IMR-90 (cell line): ENCODE data around the gene AHDC1. TPM values are rescaled to one million over a fixed set of nuclear protein-coding genes. Genes with fewer than 3 reads are reported as not detected.
A peak's percentile ranks its signal among the peaks of the same experiment; 100 is the strongest.

ENCODE experiments used
- ATAC-seq: fragments of 200-7000 bp; cut with Tn5 transposase; 2 replicates; pipeline ENCODE4 v1.9.1; 2020; ENCODE audit warnings: low read depth, mild to moderate bottlenecking, moderate library complexity
- BruUV-seq: library from RNA; stranded (reverse); fragments of 400-500 nt; replicated peaks from 2 replicates; lab custom pipeline; 2021; lab: Mats Ljungman, UMichigan
- CTCF ChIA-PET: fragments of 300-600 bp; formaldehyde crosslinking; extraction: SDS; loops from one replicate; lab custom pipeline; 2021; ENCODE audit warnings: antibody characterized with exemption; lab: Yijun Ruan, JAX
- POLR2A ChIA-PET: fragments of 300-600 bp; sonication (Branson Sonifier 250); formaldehyde crosslinking; loops from one replicate; lab custom pipeline; 2022; ENCODE audit warnings: antibody characterized with exemption; ENCODE audit not compliant: unreplicated experiment; lab: Charles Lee
- DNase-seq: peaks from one replicate; pipeline ENCODE4 v3.0.0; 2013
- H2AFZ ChIP-seq: replicated peaks from 2 replicates; pipeline ENCODE3; 2013; ENCODE audit warnings: low read length, mild to moderate bottlenecking; ENCODE audit not compliant: poor library complexity
- H2AK5ac ChIP-seq: 2 replicates; pipeline ENCODE4 v1.6.1; 2013; ENCODE audit warnings: low read depth, low read length, inconsistent platforms
- H2AK9ac ChIP-seq: replicated peaks from 2 replicates; pipeline ENCODE3; 2013; ENCODE audit warnings: mild to moderate bottlenecking, low read depth, low read length, moderate library complexity; ENCODE audit not compliant: poor library complexity
- H2BK120ac ChIP-seq: 2 replicates; pipeline ENCODE4 v1.6.1; 2013; ENCODE audit warnings: low read depth, low read length, inconsistent platforms
- H2BK15ac ChIP-seq: 3 replicates; pipeline ENCODE4 v1.6.1; 2013; ENCODE audit warnings: low read depth, low read length, inconsistent platforms
- H2BK20ac ChIP-seq: 2 replicates; pipeline ENCODE4 v1.6.1; 2013; ENCODE audit warnings: low read depth, mild to moderate bottlenecking, inconsistent platforms, low read length, moderate library complexity
- H2BK5ac ChIP-seq: 2 replicates; pipeline ENCODE4 v1.6.1; 2013; ENCODE audit warnings: mild to moderate bottlenecking, low read depth, low read length, inconsistent platforms; ENCODE audit not compliant: poor library complexity, severe bottlenecking
- H3K14ac ChIP-seq: replicated peaks from 2 replicates; pipeline ENCODE4 v1.6.1; 2013; ENCODE audit warnings: low read depth, low read length, inconsistent platforms
- H3K18ac ChIP-seq: 2 replicates; pipeline ENCODE4 v1.6.1; 2013; ENCODE audit warnings: low read depth, low read length, control low read depth
- H3K23ac ChIP-seq: 2 replicates; pipeline ENCODE4 v1.6.1; 2013; ENCODE audit warnings: low read depth, low read length, inconsistent platforms
- H3K27ac ChIP-seq: 2 replicates; pipeline ENCODE4 v1.5.1; 2013; ENCODE audit warnings: mild to moderate bottlenecking, control low read depth, low read length; ENCODE audit not compliant: insufficient read depth
- H3K27me3 ChIP-seq: 2 replicates; pipeline ENCODE4 v1.6.1; 2013; ENCODE audit warnings: low read length; ENCODE audit not compliant: control insufficient read depth, insufficient read depth
- H3K36me3 ChIP-seq: 2 replicates; pipeline ENCODE4 v1.6.1; 2013; ENCODE audit warnings: low read length, mixed read lengths; ENCODE audit not compliant: control insufficient read depth, insufficient read depth
- H3K4ac ChIP-seq: 2 replicates; pipeline ENCODE4 v1.6.1; 2013; ENCODE audit warnings: low read depth, low read length, inconsistent platforms
- H3K4me1 ChIP-seq: 2 replicates; pipeline ENCODE4 v1.6.1; 2013; ENCODE audit warnings: low read length, mixed read lengths; ENCODE audit not compliant: control insufficient read depth, insufficient read depth
- H3K4me2 ChIP-seq: 2 replicates; pipeline ENCODE4 v1.6.1; 2013; ENCODE audit warnings: low read depth, mild to moderate bottlenecking, control low read depth, low read length, moderate library complexity
- H3K4me3 ChIP-seq: 2 replicates; pipeline ENCODE4 v1.5.1; 2013; ENCODE audit warnings: low read depth, mild to moderate bottlenecking, control low read depth, low read length, moderate library complexity; ENCODE audit not compliant: insufficient read depth
- H3K56ac ChIP-seq: 2 replicates; pipeline ENCODE4 v1.6.1; 2013; ENCODE audit warnings: low read length, inconsistent platforms; ENCODE audit not compliant: insufficient read depth; ENCODE audit errors: extremely low read depth
- H3K79me1 ChIP-seq, 2 experiments: 2 replicates each; pipeline ENCODE4 v1.6.1; 2013; ENCODE audit warnings: low read length in 2 of 2, inconsistent platforms in 1 of 2, low read depth in 1 of 2
- H3K9ac ChIP-seq: 2 replicates; pipeline ENCODE4 v1.6.1; 2013; ENCODE audit warnings: low read depth, low read length, control low read depth
- H3K9me1 ChIP-seq: 2 replicates; pipeline ENCODE4 v1.6.1; 2013; ENCODE audit warnings: low read length, inconsistent platforms; ENCODE audit not compliant: insufficient read depth
- H3K9me3 ChIP-seq: 2 replicates; pipeline ENCODE4 v1.6.1; 2013; ENCODE audit warnings: low read length; ENCODE audit not compliant: control insufficient read depth, insufficient read depth
- H4K20me1 ChIP-seq: 2 replicates; pipeline ENCODE4 v1.6.1; 2013; ENCODE audit warnings: low read length, inconsistent platforms; ENCODE audit not compliant: insufficient read depth
- H4K5ac ChIP-seq: 2 replicates; pipeline ENCODE4 v1.6.1; 2013; ENCODE audit warnings: mild to moderate bottlenecking, low read depth, low read length, control low read depth
- H4K8ac ChIP-seq, 2 experiments: 2 replicates each; pipeline ENCODE4 v1.6.1; 2013; ENCODE audit warnings: low read depth in 2 of 2, low read length in 2 of 2, control low read depth in 1 of 2, inconsistent platforms in 1 of 2
- H4K91ac ChIP-seq: 2 replicates; pipeline ENCODE4 v1.6.1; 2013; ENCODE audit warnings: low read depth, low read length, inconsistent platforms; ENCODE audit not compliant: insufficient read depth
- CEBPB ChIP-seq: IDR thresholded peaks from 2 replicates; pipeline ENCODE4 v1.6.1; 2012; ENCODE audit warnings: low read depth, low read length, improper control_type of control experiment
- CTCF ChIP-seq: conservative IDR thresholded peaks from 2 replicates; pipeline ENCODE4 v1.5.1; 2012; ENCODE audit warnings: mild to moderate bottlenecking, low read depth, low read length, improper control_type of control experiment
- ELK1 ChIP-seq: fragments of 150-350 bp; IDR thresholded peaks from 2 replicates; pipeline ENCODE4 v1.6.1; 2016; ENCODE audit warnings: low read depth, mild to moderate bottlenecking, low read length, moderate library complexity, borderline replicate concordance
- FOS ChIP-seq: fragments of 150-350 bp; IDR thresholded peaks from 2 replicates; pipeline ENCODE4 v1.6.1; 2016; ENCODE audit warnings: low read depth, low read length
- RCOR1 ChIP-seq: IDR thresholded peaks from 2 replicates; pipeline ENCODE4 v1.6.1; 2012; ENCODE audit warnings: mild to moderate bottlenecking, low read length, improper control_type of control experiment; ENCODE audit not compliant: insufficient replicate concordance
- RFX5 ChIP-seq: IDR thresholded peaks from 2 replicates; pipeline ENCODE4 v1.8.0; 2012; ENCODE audit warnings: low read depth, mild to moderate bottlenecking, low read length, moderate library complexity
- SMC3 ChIP-seq: fragments of 150-350 bp; IDR thresholded peaks from 2 replicates; pipeline ENCODE4 v1.6.1; 2016; ENCODE audit warnings: low read depth, mild to moderate bottlenecking, antibody characterized with exemption, low read length, moderate library complexity
- USF2 ChIP-seq: fragments of 150-350 bp; IDR thresholded peaks from 2 replicates; pipeline ENCODE4 v1.6.1; 2017; ENCODE audit warnings: mild to moderate bottlenecking, antibody characterized with exemption, low read length, low read depth
- WGBS, 2 experiments: methylation state at CpG; one replicate each; pipeline versions ENCODE4 v1.1.5 to v1.1.7; 2013; ENCODE audit warnings: missing lambda C conversion rate in 2 of 2; ENCODE audit not compliant: insufficient read length in 1 of 2; ENCODE audit errors: extremely low coverage in 2 of 2; 5-methylcytosine and 5-hydroxymethylcytosine counted together
- dilution Hi-C: fragments of 300-500 bp; cut with HindIII; formaldehyde crosslinking; loops from one replicate; pipeline ENCODE4 v1.14.3; 2018; ENCODE audit warnings: low sequenced_read_pairs; ENCODE audit not compliant: unreplicated experiment
- in situ Hi-C: fragments of 300-500 bp; cut with MboI; formaldehyde crosslinking; loops from 3 replicates; pipeline ENCODE4 v1.14.3; 2019; ENCODE audit warnings: low sequenced_read_pairs, inconsistent platforms, mixed read lengths
- intact Hi-C: fragments of 100-400 bp; cut with micrococcal nuclease; formaldehyde crosslinking; loops from 2 replicates; pipeline ENCODE4 v1.10.0; 2022
- polyA plus RNA-seq, 3 experiments: library from polyadenylated mRNA; depleted of rRNA; stranded (reverse); fragments of >200 nt; gene quantifications; 2 replicates each; pipeline ENCODE4 v1.2.3, GENCODE V29; 2012; ENCODE audit warnings: low replicate concordance in 1 of 3
- total RNA-seq: library from RNA; depleted of rRNA; stranded (reverse); fragments of >200 nt; gene quantifications from 2 replicates; pipeline ENCODE4 v1.2.3, GENCODE V29; 2012

Gene AHDC1
- total and polyA plus RNA-seq, 2 of the 4 experiments (the other 2 are of a cell fraction) = 2.0 to 11.6 TPM

- H3K4me2 ChIP-seq = no peak overlapping the region
- no peak for TF ChIP-seq RFX5
- no peak for TF ChIP-seq USF2
- TF ChIP-seq FOS = no peak
- no peak for TF ChIP-seq ELK1
- no peak for TF ChIP-seq CTCF
- no peak for TF ChIP-seq SMC3
- no peak for TF ChIP-seq RCOR1
- no peak for TF ChIP-seq CEBPB
- H4K8ac ChIP-seq = no peak overlapping the region; a peak in 1 of 4 replicates
- H3K79me1 ChIP-seq = peaks cover 35 to 95% of the 10 kb centered on the region in 2 experiments; a peak in 3 of 4 replicates
- no peak overlapping the region for H3K56ac ChIP-seq
- H3K9me3 ChIP-seq = no peaks in the 10 kb centered on the region
- H2AK5ac ChIP-seq = peak overlapping the region; percentile 29; the same call in 1 of the 2 replicates
- in situ Hi-C loops (no loop called here), dilution Hi-C loops (no loop called here), intact Hi-C loops (no loop called here)
- no peak overlapping the region for H3K18ac ChIP-seq
- ChIA-PET CTCF (interaction anchor here (0.6 to 1.0 kb wide), 2 partner anchors 8 to 10 kb away, joined by 3 read pairs; no protein-coding TSS in a partner anchor), POLR2A (no interaction called here)
- no peak for ATAC-seq
- H2BK20ac ChIP-seq = no peak overlapping the region
- H2BK5ac ChIP-seq = no peak overlapping the region
- peak overlapping the region; percentile 10; the same call in 1 of the 2 replicates for H2BK120ac ChIP-seq
- H3K36me3 ChIP-seq = no peaks in the 10 kb centered on the region
- peak overlapping the region; percentile 75 for H3K4ac ChIP-seq
- no peak overlapping the region for H2AFZ ChIP-seq
- no peaks in the 10 kb centered on the region for H3K27me3 ChIP-seq
- H3K23ac ChIP-seq = peak overlapping the region; percentile 67; the same call in 1 of the 2 replicates
- H3K4me1 ChIP-seq = peaks cover 56% of the 10 kb centered on the region
- no peak overlapping the region for H3K9ac ChIP-seq
- H3K4me3 ChIP-seq = no peak overlapping the region
- no peak for DNase-seq
- H4K91ac ChIP-seq = no peak overlapping the region
- 78% methylated on average over 9 of the region's 26 CpGs; no CpG with 5 or more reads in 1 of the 2 experiments for WGBS, 2 experiments
- H4K5ac ChIP-seq = no peak overlapping the region
- H3K27ac ChIP-seq = no peak overlapping the region
- 0 out of 3 replicates have a peak overlapping the region, but pooled peaks have one; percentile 24 for H2BK15ac ChIP-seq
- peaks cover 37% of the 10 kb centered on the region for H3K9me1 ChIP-seq
- no peak overlapping the region for H2AK9ac ChIP-seq
- H3K14ac ChIP-seq = peak overlapping the region; percentile 10
- BruUV-seq = no TSS peak
- peaks cover 47% of the 10 kb centered on the region for H4K20me1 ChIP-seq
Measured at GRCh38 chr1:27564710-27565649, 39.0 kb downstream of the AHDC1 start.
